OCI-LY7 (cell line): ENCODE results near the gene SNAP91.

Source experiments
- CTCF ChIP-seq: fragments of 200-600 bp; sonication (generic); conservative IDR thresholded peaks from 2 replicates; pipeline ENCODE4 v1.5.1; 2014; ENCODE audit warnings: mild to moderate bottlenecking, antibody characterized with exemption, low read length, moderate library complexity, mixed read lengths
- EZH2phosphoT487 ChIP-seq: fragments of 200-600 bp; sonication (generic); IDR thresholded peaks from 2 replicates; pipeline ENCODE4 v1.6.1; 2018; ENCODE audit warnings: low read depth, borderline replicate concordance, mild to moderate bottlenecking, mixed run types, antibody characterized with exemption, low read length, moderate library complexity, mixed read lengths

- TF ChIP-seq CTCF (no peak), EZH2phosphoT487 (no peak)
These were observed 149.9 kb downstream of the SNAP91 start for GRCh38 chr6:83558975-83559374.
